ENCODE measurements around the gene TYK2. TPM values are rescaled to one million over a fixed set of nuclear protein-coding genes. Genes with fewer than 3 reads are reported as not detected.

TYK2 gene
- total and polyA plus RNA-seq, 2 experiments from 2014 or later, result 126 to 142 TPM

DNA sequence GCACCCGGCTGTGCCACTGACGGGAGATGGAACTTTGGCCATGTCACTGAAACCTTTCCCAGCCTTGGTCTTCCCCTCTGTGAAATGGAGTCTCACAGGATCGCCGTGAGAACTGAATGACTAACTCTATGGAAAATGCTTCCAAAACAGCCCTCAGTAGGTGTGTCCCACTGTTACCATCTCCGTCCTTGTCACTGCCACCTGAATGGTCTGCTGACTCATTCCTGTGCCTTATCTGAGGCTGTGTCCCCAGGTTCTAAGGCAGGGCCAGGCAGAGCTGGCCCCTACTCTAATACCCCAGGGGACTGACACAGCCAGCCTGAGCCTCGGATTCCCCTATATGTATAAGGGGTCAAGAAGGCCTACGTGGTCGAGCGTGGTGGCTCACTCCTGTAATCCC is 18.4 kb upstream of the TYK2 start:
- DNase-seq (ENCODE audit: low read depth in 1 of 2, low spot score in 1 of 2), result no peak
- TF ChIP-seq, protein P1, sequence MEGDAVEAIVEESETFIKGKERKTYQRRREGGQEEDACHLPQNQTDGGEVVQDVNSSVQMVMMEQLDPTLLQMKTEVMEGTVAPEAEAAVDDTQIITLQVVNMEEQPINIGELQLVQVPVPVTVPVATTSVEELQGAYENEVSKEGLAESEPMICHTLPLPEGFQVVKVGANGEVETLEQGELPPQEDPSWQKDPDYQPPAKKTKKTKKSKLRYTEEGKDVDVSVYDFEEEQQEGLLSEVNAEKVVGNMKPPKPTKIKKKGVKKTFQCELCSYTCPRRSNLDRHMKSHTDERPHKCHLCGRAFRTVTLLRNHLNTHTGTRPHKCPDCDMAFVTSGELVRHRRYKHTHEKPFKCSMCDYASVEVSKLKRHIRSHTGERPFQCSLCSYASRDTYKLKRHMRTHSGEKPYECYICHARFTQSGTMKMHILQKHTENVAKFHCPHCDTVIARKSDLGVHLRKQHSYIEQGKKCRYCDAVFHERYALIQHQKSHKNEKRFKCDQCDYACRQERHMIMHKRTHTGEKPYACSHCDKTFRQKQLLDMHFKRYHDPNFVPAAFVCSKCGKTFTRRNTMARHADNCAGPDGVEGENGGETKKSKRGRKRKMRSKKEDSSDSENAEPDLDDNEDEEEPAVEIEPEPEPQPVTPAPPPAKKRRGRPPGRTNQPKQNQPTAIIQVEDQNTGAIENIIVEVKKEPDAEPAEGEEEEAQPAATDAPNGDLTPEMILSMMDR (IDR thresholded peaks at IDR 0.05; ENCODE audit: low read depth, low read length), result no peak

DNA sequence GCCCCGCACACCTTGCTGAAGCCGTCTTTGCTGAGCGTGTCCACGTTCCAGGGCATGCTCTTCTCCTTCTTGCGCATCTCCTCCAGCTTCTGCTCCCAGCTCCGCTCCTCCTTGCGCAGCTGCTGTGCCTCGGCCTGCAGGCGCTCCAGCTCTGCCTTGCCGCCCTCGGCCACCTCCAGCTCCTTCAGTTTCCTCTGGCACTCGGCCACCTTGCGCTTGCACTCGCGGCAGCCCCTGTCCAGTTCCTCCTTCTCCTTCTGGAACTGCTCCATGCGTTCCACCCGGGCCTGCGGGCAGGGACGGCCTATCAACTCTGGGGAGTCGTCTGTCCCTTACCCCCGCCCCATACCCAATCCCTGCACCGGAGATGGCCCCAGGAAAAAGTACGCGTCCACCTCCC is 15.5 kb upstream of the TYK2 start:
- peaks cover 37% of the 10 kb centered on the region for H3K36me3 ChIP-seq

More for the DNA sequence above, 18.4 kb upstream of the TYK2 start:
- Histone ChIP-seq H3K4me1 (ENCODE audit: low read depth) (no peaks in the 10 kb centered on the region), H3K27ac (no peak overlapping the region), H3K9me3 (ENCODE audit: low read depth) (no peaks in the 10 kb centered on the region), H3K27me3 (no peaks in the 10 kb centered on the region), H3K36me3 (peaks cover 11% of the 10 kb centered on the region), H3K4me3 (no peak overlapping the region)

DNA sequence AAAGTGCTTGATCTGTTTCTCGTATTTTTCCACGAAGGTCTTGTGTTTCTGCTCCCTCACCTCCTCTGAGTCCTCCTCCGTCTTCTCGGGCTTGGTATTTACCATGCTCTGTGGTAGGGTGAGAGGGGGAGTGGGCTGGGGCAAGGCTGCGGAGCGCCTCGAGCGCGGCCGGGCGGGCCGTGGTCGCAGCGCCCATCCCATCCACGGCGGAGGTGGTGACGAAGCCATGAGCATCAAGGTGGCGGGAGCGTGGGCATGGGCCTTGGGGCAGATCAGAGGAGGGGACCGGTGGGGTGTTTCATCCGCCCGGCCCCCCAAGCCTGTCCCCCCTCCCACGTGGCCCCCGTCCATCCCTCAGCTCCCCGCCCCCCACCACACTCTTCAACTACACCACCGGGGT is 15.1 kb upstream of the TYK2 start:
- TF ChIP-seq, protein P1 (IDR thresholded peaks at IDR 0.05; ENCODE audit: low read depth, low read length), result no peak
- H3K9me3 ChIP-seq (ENCODE audit: low read depth), result no peaks in the 10 kb centered on the region
- no peaks in the 10 kb centered on the region for H3K27me3 ChIP-seq
- no peak for DNase-seq (ENCODE audit: low read depth in 1 of 2, low spot score in 1 of 2)
- H3K27ac ChIP-seq, result no peak overlapping the region
- peaks cover 38% of the 10 kb centered on the region for H3K36me3 ChIP-seq
- H3K4me1 ChIP-seq (ENCODE audit: low read depth), result no peaks in the 10 kb centered on the region
- no peak overlapping the region for H3K4me3 ChIP-seq

More for the DNA sequence above, 15.5 kb upstream of the TYK2 start:
- DNase-seq (ENCODE audit: low read depth in 1 of 2, low spot score in 1 of 2), result no peak
- H3K27ac ChIP-seq, result no peak overlapping the region
- no peak overlapping the region for H3K4me3 ChIP-seq
- TF ChIP-seq, protein P1 (IDR thresholded peaks at IDR 0.05; ENCODE audit: low read depth, low read length), result no peak
- H3K9me3 ChIP-seq (ENCODE audit: low read depth), result no peaks in the 10 kb centered on the region
- no peaks in the 10 kb centered on the region for H3K4me1 ChIP-seq (ENCODE audit: low read depth)
- no peaks in the 10 kb centered on the region for H3K27me3 ChIP-seq

DNA sequence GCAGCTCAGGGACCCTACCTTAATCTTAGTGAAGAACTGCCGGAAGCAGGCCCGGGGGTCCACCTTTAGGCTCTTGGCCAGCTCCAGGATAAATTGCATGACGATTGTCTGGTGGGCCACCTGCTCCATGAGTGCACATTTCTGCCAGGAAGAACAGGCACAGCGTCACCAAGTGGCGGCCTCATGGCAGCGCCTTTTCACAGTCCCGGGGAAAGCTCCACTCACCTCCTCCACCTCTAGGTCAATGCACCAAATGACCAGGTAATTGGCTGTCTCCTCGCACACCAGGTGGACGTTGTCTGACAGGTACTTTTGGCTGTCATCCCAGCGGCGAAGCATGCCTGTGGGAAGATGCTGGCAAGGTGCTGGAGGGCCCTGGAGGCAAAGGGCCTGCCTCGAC is 14.6 kb upstream of the TYK2 start:
- H3K36me3 ChIP-seq, result peaks cover 38% of the 10 kb centered on the region
- H3K27ac ChIP-seq, result no peak overlapping the region
- H3K4me3 ChIP-seq, result no peak overlapping the region
- no peaks in the 10 kb centered on the region for H3K4me1 ChIP-seq (ENCODE audit: low read depth)
- no peak for DNase-seq (ENCODE audit: low read depth in 1 of 2, low spot score in 1 of 2)
- TF ChIP-seq, protein P1 (IDR thresholded peaks at IDR 0.05; ENCODE audit: low read depth, low read length), result no peak
- no peaks in the 10 kb centered on the region for H3K9me3 ChIP-seq (ENCODE audit: low read depth)
- H3K27me3 ChIP-seq, result no peaks in the 10 kb centered on the region

GRCh38 chr19:10393137-10393536 is 12.8 kb upstream of the TYK2 start:
- Histone ChIP-seq H3K4me3 (no peak overlapping the region), H3K27ac (no peak overlapping the region), H3K36me3 (peaks cover 38% of the 10 kb centered on the region), H3K9me3 (ENCODE audit: low read depth) (no peaks in the 10 kb centered on the region), H3K4me1 (ENCODE audit: low read depth) (no peaks in the 10 kb centered on the region), H3K27me3 (no peaks in the 10 kb centered on the region)
- TF ChIP-seq, protein P1 (IDR thresholded peaks at IDR 0.05; ENCODE audit: low read depth, low read length), result no peak
- no peak for DNase-seq (ENCODE audit: low read depth in 1 of 2, low spot score in 1 of 2)

GRCh38 chr19:10392120-10392519 is 11.7 kb upstream of the TYK2 start:
- TF ChIP-seq, protein P1 (IDR thresholded peaks at IDR 0.05; ENCODE audit: low read depth, low read length), result no peak
- Histone ChIP-seq H3K9me3 (ENCODE audit: low read depth) (no peaks in the 10 kb centered on the region), H3K4me1 (ENCODE audit: low read depth) (no peaks in the 10 kb centered on the region), H3K27ac (no peak overlapping the region), H3K27me3 (no peaks in the 10 kb centered on the region), H3K36me3 (peaks cover 38% of the 10 kb centered on the region), H3K4me3 (no peak overlapping the region)
- DNase-seq (ENCODE audit: low read depth in 1 of 2, low spot score in 1 of 2), result no peak
